ENCODE measurements around the gene TRIO. TPM values are rescaled to one million over a fixed set of nuclear protein-coding genes. Genes with fewer than 3 reads are reported as not detected.

TRIO gene
- total RNA-seq, 1 donor from 2014 or later = 148 TPM

GRCh38 chr5:14261856-14262611, 118.9 kb downstream of the TRIO start:
- Histone ChIP-seq H3K27ac (no peak overlapping the region), H3K4me1 (peaks cover 37% of the 10 kb centered on the region), H3K27me3 (no peaks in the 10 kb centered on the region), H3K9me3 (no peaks in the 10 kb centered on the region), H3K36me3 (no peaks in the 10 kb centered on the region), H3K4me3 (no peak overlapping the region)
- TF ChIP-seq CTCF (IDR thresholded peaks at IDR 0.05) = no peak
- DNase-seq = no peak
- intact Hi-C loops (cut with DNase I) = loop anchor here (10.0 kb wide), 1 partner anchor 267 kb away; no protein-coding TSS in a partner anchor
- no peak for ATAC-seq

- ATAC-seq = no peak
- intact Hi-C loops (cut with DNase I) = loop anchor here (10.0 kb wide), 1 partner anchor 268 kb away; no protein-coding TSS in a partner anchor
- no peak for TF ChIP-seq CTCF (IDR thresholded peaks at IDR 0.05)
- no peak for DNase-seq
- Histone ChIP-seq H3K4me3 (no peak overlapping the region), H3K36me3 (no peaks in the 10 kb centered on the region), H3K4me1 (peaks cover 34% of the 10 kb centered on the region), H3K27ac (no peak overlapping the region), H3K9me3 (no peaks in the 10 kb centered on the region), H3K27me3 (no peaks in the 10 kb centered on the region)
These were observed 120.0 kb downstream of the TRIO start for GRCh38 chr5:14263113-14263512.

- no peaks in the 10 kb centered on the region for H3K36me3 ChIP-seq
- peaks cover 34% of the 10 kb centered on the region for H3K4me1 ChIP-seq
- TF ChIP-seq CTCF (IDR thresholded peaks at IDR 0.05) = no peak
- ATAC-seq (no peak), DNase-seq (no peak)
- no peak overlapping the region for H3K4me3 ChIP-seq
- intact Hi-C loops (cut with DNase I) = loop anchor here (10.0 kb wide), 1 partner anchor 269 kb away; no protein-coding TSS in a partner anchor
- H3K9me3 ChIP-seq = no peaks in the 10 kb centered on the region
- no peak overlapping the region for H3K27ac ChIP-seq
- H3K27me3 ChIP-seq = no peaks in the 10 kb centered on the region
These were observed 120.6 kb downstream of the TRIO start for GRCh38 chr5:14263699-14264098.

- H3K36me3 ChIP-seq = no peaks in the 10 kb centered on the region
- H3K9me3 ChIP-seq = no peaks in the 10 kb centered on the region
- H3K4me1 ChIP-seq = peaks cover 37% of the 10 kb centered on the region
- H3K4me3 ChIP-seq = peak overlapping the region; percentile 12
- no peak for TF ChIP-seq CTCF (IDR thresholded peaks at IDR 0.05)
- intact Hi-C loops (cut with DNase I) = loop anchor here (5.0 to 10.0 kb wide), 2 partner anchors 157 to 270 kb away; no protein-coding TSS in a partner anchor
- peak; percentile 97 for ATAC-seq
- H3K27me3 ChIP-seq = no peaks in the 10 kb centered on the region
- peak; percentile 95 for DNase-seq
- H3K27ac ChIP-seq = no peak overlapping the region
These were observed 121.6 kb downstream of the TRIO start for GRCh38 chr5:14264605-14265316.

GRCh38 chr5:14265570-14265969, 122.4 kb downstream of the TRIO start:
- TF ChIP-seq CTCF (IDR thresholded peaks at IDR 0.05) = no peak
- intact Hi-C loops (cut with DNase I) = loop anchor here (5.0 to 10.0 kb wide), 2 partner anchors 158 to 271 kb away; no protein-coding TSS in a partner anchor
- no peak for ATAC-seq
- no peaks in the 10 kb centered on the region for H3K36me3 ChIP-seq
- H3K9me3 ChIP-seq = no peaks in the 10 kb centered on the region
- H3K4me3 ChIP-seq = no peak overlapping the region
- DNase-seq = no peak
- peaks cover 44% of the 10 kb centered on the region for H3K4me1 ChIP-seq
- H3K27me3 ChIP-seq = no peaks in the 10 kb centered on the region
- H3K27ac ChIP-seq = no peak overlapping the region

Measured in upper lobe of right lung (tissue), 1 donor.